ENCODE data around the gene SMCR8. TPM values are rescaled to one million over a fixed set of nuclear protein-coding genes. Genes with fewer than 3 reads are reported as not detected.

The SMCR8 gene
- total RNA-seq, 4 donors from 2014 or later = 11.4 to 21.4 (median 14.3) TPM

DNA sequence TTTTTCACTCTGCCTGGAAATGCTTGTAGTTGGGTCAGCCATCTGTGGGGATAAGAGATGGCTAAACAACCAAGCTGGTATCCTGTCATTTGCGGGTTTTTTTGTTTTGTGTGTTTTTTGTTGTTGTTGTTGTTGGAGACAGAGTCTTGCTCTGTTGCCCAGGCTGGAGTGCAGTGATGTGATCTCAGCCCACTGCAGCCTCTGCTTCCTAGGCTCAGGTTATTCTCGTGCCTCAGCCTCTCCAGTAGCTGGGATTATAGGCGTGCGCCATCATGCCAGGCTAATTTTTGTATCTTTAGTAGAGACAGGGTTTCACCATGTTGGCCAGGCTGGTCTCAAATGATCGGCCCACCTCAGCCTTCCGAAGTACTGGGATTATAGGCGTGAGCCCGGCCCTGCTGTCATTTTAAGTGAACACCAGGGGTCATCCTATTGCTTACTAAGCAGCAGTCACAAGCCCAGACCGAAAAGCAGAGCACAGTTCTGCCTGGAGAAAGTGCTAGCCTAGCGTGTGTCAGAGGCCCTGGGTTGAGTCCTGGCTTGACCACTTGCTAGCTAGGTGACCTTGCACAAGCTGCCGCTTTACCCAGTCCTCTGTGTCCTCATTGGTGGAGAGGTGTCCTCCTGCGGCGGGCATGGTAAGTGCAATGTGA lies 4.6 kb downstream of the SMCR8 start:
- TF ChIP-seq, protein P1, sequence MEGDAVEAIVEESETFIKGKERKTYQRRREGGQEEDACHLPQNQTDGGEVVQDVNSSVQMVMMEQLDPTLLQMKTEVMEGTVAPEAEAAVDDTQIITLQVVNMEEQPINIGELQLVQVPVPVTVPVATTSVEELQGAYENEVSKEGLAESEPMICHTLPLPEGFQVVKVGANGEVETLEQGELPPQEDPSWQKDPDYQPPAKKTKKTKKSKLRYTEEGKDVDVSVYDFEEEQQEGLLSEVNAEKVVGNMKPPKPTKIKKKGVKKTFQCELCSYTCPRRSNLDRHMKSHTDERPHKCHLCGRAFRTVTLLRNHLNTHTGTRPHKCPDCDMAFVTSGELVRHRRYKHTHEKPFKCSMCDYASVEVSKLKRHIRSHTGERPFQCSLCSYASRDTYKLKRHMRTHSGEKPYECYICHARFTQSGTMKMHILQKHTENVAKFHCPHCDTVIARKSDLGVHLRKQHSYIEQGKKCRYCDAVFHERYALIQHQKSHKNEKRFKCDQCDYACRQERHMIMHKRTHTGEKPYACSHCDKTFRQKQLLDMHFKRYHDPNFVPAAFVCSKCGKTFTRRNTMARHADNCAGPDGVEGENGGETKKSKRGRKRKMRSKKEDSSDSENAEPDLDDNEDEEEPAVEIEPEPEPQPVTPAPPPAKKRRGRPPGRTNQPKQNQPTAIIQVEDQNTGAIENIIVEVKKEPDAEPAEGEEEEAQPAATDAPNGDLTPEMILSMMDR (IDR thresholded peaks at IDR 0.05) = no peak
- ATAC-seq (ENCODE audit: low FRiP score) (no peak), DNase-seq (ENCODE audit: low spot score) (no peak)

DNA sequence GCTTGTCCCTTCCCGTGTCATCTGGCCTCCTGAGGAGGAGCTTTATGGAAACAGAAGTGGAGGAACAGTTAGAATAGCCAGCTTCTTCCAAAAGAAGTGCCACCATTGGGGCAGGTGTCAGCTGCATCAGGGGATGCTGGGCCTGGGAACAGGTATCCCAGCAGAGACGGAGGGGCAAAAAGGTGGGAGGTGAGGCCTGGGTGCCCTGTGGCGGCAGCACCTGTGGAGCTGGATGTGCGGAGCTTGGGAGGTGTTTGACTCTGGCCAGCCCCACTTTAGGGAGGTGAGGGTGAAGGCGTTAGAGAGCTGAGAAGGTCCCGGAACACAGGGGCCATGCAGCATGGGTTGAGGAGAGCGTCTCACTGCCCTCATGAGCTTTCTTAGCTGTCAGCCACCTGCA lies 5.2 kb downstream of the SMCR8 start:
- ATAC-seq (ENCODE audit: low FRiP score) = no peak
- TF ChIP-seq, protein P1 (IDR thresholded peaks at IDR 0.05) = no peak

DNA sequence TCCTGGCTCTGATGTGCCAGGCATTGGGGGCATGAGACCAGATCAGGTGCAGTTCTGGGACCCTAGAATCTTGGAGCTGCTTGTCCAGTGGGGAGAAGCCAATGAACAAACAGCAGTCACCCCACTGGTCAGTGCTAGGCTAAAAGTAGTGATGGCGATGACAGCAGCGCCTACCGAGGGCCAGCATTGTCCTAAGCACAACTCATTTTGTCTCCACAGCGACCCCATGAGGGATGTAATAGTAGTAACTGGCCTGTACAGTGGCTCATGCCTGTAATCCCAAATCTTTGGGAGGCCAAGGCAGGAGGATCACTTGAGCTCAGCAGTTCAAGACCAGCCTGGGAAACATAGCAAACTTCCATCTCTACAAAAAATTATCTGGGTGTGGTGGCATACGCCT lies 6.2 kb downstream of the SMCR8 start:
- TF ChIP-seq, protein P1 (IDR thresholded peaks at IDR 0.05) = no peak
- no peak for DNase-seq (ENCODE audit: low spot score)
- ATAC-seq (ENCODE audit: low FRiP score) = no peak

More for the DNA sequence above, 5.2 kb downstream of the SMCR8 start:
- DNase-seq (ENCODE audit: low spot score) = no peak

DNA sequence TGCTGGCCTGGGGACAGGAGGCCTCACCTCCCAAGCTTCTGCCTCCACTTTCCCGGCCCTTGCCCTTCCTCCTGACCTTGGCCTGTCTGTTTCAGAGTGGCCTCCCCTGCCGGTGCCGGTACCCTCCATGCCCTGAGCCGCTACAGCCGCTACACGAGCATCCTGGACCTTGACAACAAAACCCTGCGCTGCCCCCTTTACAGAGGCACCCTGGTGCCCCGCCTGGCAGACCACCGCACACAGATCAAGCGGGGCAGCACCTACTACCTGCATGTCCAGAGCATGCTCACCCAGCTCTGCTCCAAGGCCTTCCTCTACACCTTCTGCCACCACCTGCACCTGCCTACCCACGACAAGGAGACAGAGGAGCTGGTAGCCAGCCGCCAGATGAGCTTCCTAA lies 7.4 kb downstream of the SMCR8 start:
- TF ChIP-seq, protein P1 (IDR thresholded peaks at IDR 0.05) = no peak
- DNase-seq (ENCODE audit: low spot score) = no peak
- ATAC-seq (ENCODE audit: low FRiP score) = no peak

DNA sequence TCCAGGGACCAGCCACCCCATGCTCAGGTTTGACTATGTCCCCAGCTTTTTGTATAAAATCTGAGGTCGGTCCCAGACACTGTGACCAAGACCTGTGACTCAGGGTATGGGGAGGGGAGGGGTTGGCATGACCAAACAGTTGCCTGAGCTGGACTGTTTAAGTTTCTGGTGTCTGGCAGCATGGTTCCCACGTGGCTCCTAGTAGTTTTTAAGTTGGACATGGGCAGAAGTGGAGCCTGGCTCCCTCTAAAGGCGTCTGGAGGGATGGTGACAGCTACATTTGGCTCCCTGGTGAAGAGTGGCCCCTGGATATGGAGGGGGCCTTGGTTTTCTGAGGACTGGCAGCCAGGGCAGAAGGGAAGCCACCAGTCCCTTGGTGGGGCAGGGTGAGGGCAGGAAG lies 7.9 kb downstream of the SMCR8 start:
- TF ChIP-seq, protein P1 (IDR thresholded peaks at IDR 0.05) = no peak
- DNase-seq (ENCODE audit: low spot score) (no peak), ATAC-seq (ENCODE audit: low FRiP score) (no peak)

DNA sequence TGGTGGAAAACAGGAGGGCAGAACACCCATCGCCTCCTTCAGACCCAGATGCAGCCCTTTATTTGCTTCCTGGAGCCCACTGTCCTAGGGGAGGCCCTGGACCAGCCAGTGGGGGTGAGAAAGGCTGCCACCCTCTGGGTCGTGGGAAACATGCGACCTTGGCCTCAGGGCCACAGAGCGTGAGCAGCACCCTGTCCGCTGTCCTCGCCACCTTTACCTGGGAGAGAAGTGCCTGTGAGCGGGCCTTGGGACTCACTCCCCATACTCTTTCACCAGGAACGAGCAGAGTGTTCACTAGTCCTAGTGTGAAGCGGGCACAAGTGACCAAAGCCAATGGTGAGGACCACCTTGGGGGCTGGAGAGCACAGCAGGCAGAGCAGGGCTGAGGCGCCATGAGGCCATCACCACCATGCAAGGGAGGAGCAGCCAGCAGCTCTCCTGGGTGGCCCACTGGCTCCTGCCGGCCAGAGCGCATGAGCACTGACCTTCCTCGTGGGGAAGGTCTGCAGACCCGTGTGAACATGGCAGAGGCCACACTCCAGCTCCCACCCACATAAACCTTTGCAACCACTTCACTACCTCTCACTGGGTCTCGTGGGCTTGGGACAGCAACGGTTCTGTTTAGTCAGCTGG lies 8.5 kb downstream of the SMCR8 start:
- ATAC-seq (ENCODE audit: low FRiP score) (no peak), DNase-seq (ENCODE audit: low spot score) (no peak)
- TF ChIP-seq, protein P1 (IDR thresholded peaks at IDR 0.05) = no peak

Measured in omental fat pad (tissue), 4 donors.